HepG2 (cell line): Measurements from ENCODE around the gene SP5. TPM values are rescaled to one million over a fixed set of nuclear protein-coding genes. Genes with fewer than 3 reads are reported as not detected.

Experiments used
- ATAC-seq: fragments of 200-7000 bp; cut with Tn5 transposase; 3 replicates; pipeline ENCODE4 v1.9.1; 2020; ENCODE audit warnings: mild to moderate bottlenecking, moderate library complexity
- BruUV-seq: library from RNA; stranded (reverse); fragments of 400-500 nt; replicated peaks from 2 replicates; lab custom pipeline; 2021; lab: Mats Ljungman, UMichigan
- CTCF ChIA-PET: fragments of 300-600 bp; formaldehyde crosslinking; extraction: SDS; loops from one replicate; lab custom pipeline; 2021; ENCODE audit warnings: low total read pairs, inconsistent platforms, low intra/inter-chr PET ratio; lab: Yijun Ruan, JAX
- POLR2A ChIA-PET: fragments of 350-600 bp; sonication (Branson Sonifier 250); formaldehyde crosslinking; loops from one replicate; lab custom pipeline; 2020; ENCODE audit warnings: antibody characterized with exemption, inconsistent platforms; lab: Yijun Ruan, JAX
- DNase-seq: peaks from one replicate; pipeline ENCODE4 v3.0.0-alpha.2; 2015; ENCODE audit warnings: low spot score
- FAIRE-seq: peaks from 3 replicates; lab custom pipeline; 2011; peaks lifted over from hg19 to GRCh38; lab: Jason Lieb, UNC
- H2AFZ ChIP-seq: one replicate; pipeline ENCODE4 v1.6.1; 2011; ENCODE audit warnings: low read length, inconsistent platforms
- H3K27ac ChIP-seq: fragments of 300-600 bp; 3 replicates; pipeline ENCODE4 v1.8.0; 2011; ENCODE audit warnings: mixed run types, mild to moderate bottlenecking, mixed read lengths, low read length, inconsistent platforms; ENCODE audit not compliant: insufficient read depth; ENCODE audit errors: extremely low read length
- H3K27me3 ChIP-seq, 2 experiments: fragments of 200-600 bp in 1 of 2; 2 replicates in 1 of 2; 3 replicates in 1 of 2; pipeline versions ENCODE4 v1.6.0 to v1.8.0; 2011; ENCODE audit warnings: low read length in 2 of 2, mild to moderate bottlenecking in 2 of 2, moderate library complexity in 2 of 2, inconsistent platforms in 1 of 2; ENCODE audit not compliant: insufficient read depth in 2 of 2, control insufficient read depth in 1 of 2
- H3K36me3 ChIP-seq, 2 experiments: fragments of 200-600 bp in 1 of 2; replicated peaks in 1 of 2; 2 replicates in 1 of 2; 3 replicates in 1 of 2; pipeline versions ENCODE4 v1.5.1 to v1.8.0; 2011; ENCODE audit warnings: low read length in 2 of 2, inconsistent platforms in 1 of 2; ENCODE audit not compliant: insufficient read depth in 2 of 2, control insufficient read depth in 1 of 2
- H3K4me1 ChIP-seq: 2 replicates; pipeline ENCODE4 v1.5.1; 2012; ENCODE audit warnings: low read length, inconsistent platforms; ENCODE audit not compliant: insufficient read depth
- H3K4me2 ChIP-seq: 2 replicates; pipeline ENCODE4 v1.6.0; 2011; ENCODE audit warnings: low read depth, low read length, inconsistent platforms
- H3K4me3 ChIP-seq, 3 experiments: fragments of 200-600 bp in 1 of 3; sonication (generic), shearing (Covaris generic) in 1 of 3; replicated peaks in 1 of 3; 2 replicates each; pipeline ENCODE4 v1.5.1; 2011 to 2016; ENCODE audit warnings: low read length in 3 of 3, inconsistent platforms in 2 of 3, low read depth in 2 of 3, mild to moderate bottlenecking in 2 of 3, control low read depth in 1 of 3, mixed read lengths in 1 of 3; ENCODE audit not compliant: insufficient read depth in 1 of 3
- H3K79me2 ChIP-seq: one replicate; pipeline ENCODE4 v1.6.1; 2011; ENCODE audit warnings: low read length, inconsistent platforms; ENCODE audit not compliant: insufficient read depth
- H3K9ac ChIP-seq: 2 replicates; pipeline ENCODE4 v1.6.0; 2011; ENCODE audit warnings: mild to moderate bottlenecking, low read depth, low read length, inconsistent platforms; ENCODE audit not compliant: insufficient read depth
- H3K9me3 ChIP-seq: 2 replicates; pipeline ENCODE4 v1.5.1; 2012; ENCODE audit warnings: mild to moderate bottlenecking, low read length
- H4K20me1 ChIP-seq: 2 replicates; pipeline ENCODE4 v1.6.0; 2011; ENCODE audit warnings: inconsistent platforms, mild to moderate bottlenecking, low read length, moderate library complexity; ENCODE audit not compliant: insufficient read depth
- CEBPG ChIP-seq: IDR thresholded peaks from 2 replicates; pipeline ENCODE4 v1.6.1; 2016
- MAFF ChIP-seq: IDR thresholded peaks from 2 replicates; pipeline ENCODE4 v1.6.1; 2011; ENCODE audit warnings: low read depth, low read length, improper control_type of control experiment
- MAFK ChIP-seq, 2 experiments: IDR thresholded peaks in 1 of 2; conservative IDR thresholded peaks in 1 of 2; 2 replicates each; pipeline ENCODE4 v1.6.1; 2011; ENCODE audit warnings: improper control_type of control experiment in 2 of 2, low read length in 2 of 2
- SSRP1 ChIP-seq: IDR thresholded peaks from 2 replicates; pipeline ENCODE4 v1.6.1; 2016; ENCODE audit warnings: control low read depth
- ZFP1 ChIP-seq: IDR thresholded peaks from 2 replicates; pipeline ENCODE4 v1.6.1; 2016
- ZNF546 ChIP-seq: sonication (generic); formaldehyde crosslinking; conservative IDR thresholded peaks from 2 replicates; pipeline ENCODE4 v1.8.1; 2023; ENCODE audit warnings: mild to moderate bottlenecking, missing genetic modification reagents
- WGBS: methylation state at CpG from one replicate; pipeline ENCODE4 v1.1.6; 2017; ENCODE audit warnings: low lambda C conversion rate; 5-methylcytosine and 5-hydroxymethylcytosine counted together
- in situ Hi-C: cut with HindIII; loops from 2 replicates; pipeline ENCODE4 v1.10.0; 2017; ENCODE audit warnings: low pct_unique_long_range_greater_than_20kb; ENCODE audit not compliant: extremely low pct_ligation_motif_present
- intact Hi-C: fragments of 100-400 bp; cut with micrococcal nuclease; formaldehyde crosslinking; loops from one replicate; pipeline ENCODE4 v1.10.0; 2022; ENCODE audit not compliant: unreplicated experiment
- polyA plus RNA-seq, 8 experiments: library from polyadenylated mRNA; depleted of rRNA in 3 of 8; stranded (reverse) in 7 of 8; unstranded in 1 of 8; fragments of >200 nt; fragmentation: Illumina TruSeq in 4 of 8; extraction: Trizol in 4 of 8; gene quantifications; 2 replicates each; pipeline versions ENCODE4 v1.2.1 to v1.2.3, GENCODE V29; 2011 to 2016; ENCODE audit warnings: low read depth in 4 of 8, missing spikeins in 1 of 8, mixed read lengths in 1 of 8; ENCODE audit not compliant: insufficient read depth in 1 of 8
- total RNA-seq, 5 experiments: library from RNA; depleted of rRNA; stranded (reverse); fragments of >200 nt; fragmentation: Illumina TruSeq; extraction: Trizol; gene quantifications; 2 replicates each; pipeline ENCODE4 v1.2.3, GENCODE V29; 2016; ENCODE audit warnings: low read depth in 1 of 5
- TF ChIP-seq, protein P1 (sequence below): fragments of 450-650 bp; IDR thresholded peaks from 2 replicates; pipeline ENCODE4 v1.6.1; 2016

The SP5 gene
- total and polyA plus RNA-seq, 2 of the 13 experiments (the other 11 are each of a cell fraction or from before 2014, with no cell fraction given), result 50.8 to 119 TPM

DNA sequence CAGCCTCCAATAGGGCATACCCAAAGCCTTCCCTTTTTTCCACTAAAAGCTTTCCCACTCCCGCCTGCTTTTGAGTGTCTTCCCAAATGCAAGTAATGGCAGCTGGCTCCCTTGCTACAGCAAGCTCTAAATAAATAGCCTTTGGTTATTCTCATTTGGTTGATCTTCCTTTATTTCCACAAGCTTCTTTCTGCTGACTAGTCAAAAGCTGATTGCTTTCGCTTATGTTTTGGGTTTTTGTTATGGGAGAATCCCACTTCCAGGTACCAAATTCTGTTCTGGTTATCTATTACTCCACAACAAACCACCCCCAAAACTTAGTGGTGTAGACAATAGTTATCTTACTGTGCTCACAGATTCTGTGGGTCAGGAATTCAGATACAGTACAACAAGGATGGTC is 22.3 kb downstream of the SP5 start:
- TF ChIP-seq MAFK (conservative IDR thresholded peaks at IDR 0.05 in 1 of 2, IDR thresholded peaks at IDR 0.05 in 1 of 2; ENCODE audit: low read length in 2 of 2), result peak; percentile 88 to 91
- TF ChIP-seq SSRP1 (CRISPR knock-in tag), result no peak
- no peak for TF ChIP-seq ZFP1 (CRISPR knock-in tag)
- TF ChIP-seq MAFF, result peak; percentile 88
- no peak for TF ChIP-seq ZNF546 (CRISPR knock-in tag)
- Histone ChIP-seq H2AFZ (no peak overlapping the region), H3K9ac (no peak overlapping the region), H3K4me1 (peaks cover 5% of the 10 kb centered on the region), H3K27ac (no peak overlapping the region), H4K20me1 (no peaks in the 10 kb centered on the region), H3K4me2 (no peak overlapping the region), H3K4me3 (no peak overlapping the region), H3K9me3 (no peaks in the 10 kb centered on the region), H3K27me3 (no peaks in the 10 kb centered on the region; a peak in 2 of 5 replicates), H3K36me3 (no peaks in the 10 kb centered on the region), H3K79me2 (no peaks in the 10 kb centered on the region)
- ATAC-seq, result no peak
- ChIA-PET POLR2A (no interaction called here), CTCF (interaction anchor here (1.4 kb wide), 1 partner anchor 376 kb away, joined by 3 read pairs; no protein-coding TSS in a partner anchor)
- in situ Hi-C loops, result no loop called here
- no peak for DNase-seq
- FAIRE-seq, result no peak
- intact Hi-C loops, result loop anchor here (5.0 kb wide), 1 partner anchor 75 kb away; no protein-coding TSS in a partner anchor
- BruUV-seq, result no TSS peak
- WGBS, result 94% methylated on average over 2 of the region's 2 CpGs

DNA sequence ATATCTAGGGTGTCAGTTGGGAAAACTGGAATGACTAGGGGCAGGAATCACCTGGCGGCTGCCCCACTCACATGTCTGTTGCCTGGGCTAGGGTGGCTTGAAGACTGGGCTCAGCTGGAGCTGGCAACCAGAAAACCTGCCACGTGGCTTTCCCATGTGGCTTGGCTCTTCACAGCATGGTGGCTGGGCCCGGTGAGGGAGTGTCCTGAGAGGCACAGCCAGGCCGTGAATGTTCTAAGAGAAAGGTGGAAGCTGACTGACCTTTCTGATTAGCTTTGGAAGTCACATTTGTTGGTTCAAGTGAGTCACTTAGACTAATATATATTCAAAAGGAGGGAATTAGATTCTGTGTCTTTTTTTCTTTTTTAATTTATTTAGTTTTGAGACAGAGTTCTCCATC is 22.7 kb downstream of the SP5 start:
- peaks cover 9% of the 10 kb centered on the region for H3K4me1 ChIP-seq
- WGBS, result 69% methylated on average over 4 of the region's 4 CpGs
- POLR2A ChIA-PET, result interaction anchor here (1.8 kb wide), 1 partner anchor 14 kb away, joined by 5 read pairs; no protein-coding TSS in a partner anchor
- H2AFZ ChIP-seq, result no peak overlapping the region
- intact Hi-C loops (loop anchor here (5.0 kb wide), 1 partner anchor 74 kb away; no protein-coding TSS in a partner anchor), in situ Hi-C loops (no loop called here)
- no peak overlapping the region for H3K27ac ChIP-seq
- no peak for FAIRE-seq
- no peaks in the 10 kb centered on the region for H4K20me1 ChIP-seq
- no peak overlapping the region for H3K9ac ChIP-seq
- DNase-seq, result no peak
- H3K27me3 ChIP-seq, result no peaks in the 10 kb centered on the region; a peak in 2 of 5 replicates
- CTCF ChIA-PET, result interaction anchor here (1.4 kb wide), 1 partner anchor 376 kb away, joined by 3 read pairs; no protein-coding TSS in a partner anchor
- H3K36me3 ChIP-seq, result no peaks in the 10 kb centered on the region
- no peak for ATAC-seq
- H3K79me2 ChIP-seq, result no peaks in the 10 kb centered on the region
- H3K4me2 ChIP-seq, result no peak overlapping the region
- BruUV-seq, result no TSS peak
- TF ChIP-seq, protein P1, sequence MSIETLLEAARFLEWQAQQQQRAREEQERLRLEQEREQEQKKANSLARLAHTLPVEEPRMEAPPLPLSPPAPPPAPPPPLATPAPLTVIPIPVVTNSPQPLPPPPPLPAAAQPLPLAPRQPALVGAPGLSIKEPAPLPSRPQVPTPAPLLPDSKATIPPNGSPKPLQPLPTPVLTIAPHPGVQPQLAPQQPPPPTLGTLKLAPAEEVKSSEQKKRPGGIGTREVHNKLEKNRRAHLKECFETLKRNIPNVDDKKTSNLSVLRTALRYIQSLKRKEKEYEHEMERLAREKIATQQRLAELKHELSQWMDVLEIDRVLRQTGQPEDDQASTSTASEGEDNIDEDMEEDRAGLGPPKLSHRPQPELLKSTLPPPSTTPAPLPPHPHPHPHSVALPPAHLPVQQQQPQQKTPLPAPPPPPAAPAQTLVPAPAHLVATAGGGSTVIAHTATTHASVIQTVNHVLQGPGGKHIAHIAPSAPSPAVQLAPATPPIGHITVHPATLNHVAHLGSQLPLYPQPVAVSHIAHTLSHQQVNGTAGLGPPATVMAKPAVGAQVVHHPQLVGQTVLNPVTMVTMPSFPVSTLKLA, result 0 out of 2 replicates have a peak, but pooled peaks have one; percentile 36
- TF ChIP-seq CEBPG (CRISPR knock-in tag), result no peak
- H3K4me3 ChIP-seq, result no peak overlapping the region
- no peaks in the 10 kb centered on the region for H3K9me3 ChIP-seq
